Epidermal melanocyte (primary cell): ENCODE results near the gene ANKRD28.
"Not testable (repeated sequence)": the region's sequence is repeated elsewhere in the genome, so short reads cannot be mapped to it uniquely, and the experiment has no call there.

ENCODE experiments used
- DNase-seq: peaks from one replicate; pipeline ENCODE4 v3.0.0; 2011; ENCODE audit warnings: low spot score; ENCODE audit not compliant: insufficient read length

ANKRD28 gene

GRCh38 chr3:15797642-15798303 lies at the start of gene ANKRD28:
Gene ANKRD28, minus strand, starts transcription at chr3:15797979. Its CDS starts 1,458 bp downstream, at chr3:15796521.
- DNase-seq, result peak; percentile 53

- no peak for DNase-seq
Observed at GRCh38 chr3:15847239-15847638, 49.5 kb upstream of the ANKRD28 start.

DNA sequence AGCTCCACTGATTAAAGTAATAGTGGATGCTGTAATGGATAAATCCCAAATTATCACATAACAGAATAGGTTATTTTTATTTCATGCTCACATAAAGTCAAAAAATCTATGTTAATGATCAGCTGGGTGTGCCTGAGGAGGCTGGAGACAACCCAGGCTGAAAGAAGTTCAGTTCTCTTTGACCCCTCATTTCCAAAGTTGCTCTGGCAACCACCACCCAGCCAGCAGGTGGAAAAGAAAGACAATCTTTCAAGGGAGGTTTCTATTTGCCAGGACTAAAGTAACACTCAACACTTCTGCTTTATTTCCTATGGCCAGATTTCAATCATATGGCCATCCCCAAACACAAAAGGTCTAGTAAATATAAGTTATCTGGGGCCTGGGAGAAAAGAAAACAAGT lies 48.8 kb upstream of the ANKRD28 start:
- DNase-seq, result no peak

- DNase-seq, result no peak
Observed at GRCh38 chr3:15845475-15845874, 47.7 kb upstream of the ANKRD28 start.

- no peak for DNase-seq
Observed at GRCh38 chr3:15844889-15845288, 47.1 kb upstream of the ANKRD28 start.

DNA sequence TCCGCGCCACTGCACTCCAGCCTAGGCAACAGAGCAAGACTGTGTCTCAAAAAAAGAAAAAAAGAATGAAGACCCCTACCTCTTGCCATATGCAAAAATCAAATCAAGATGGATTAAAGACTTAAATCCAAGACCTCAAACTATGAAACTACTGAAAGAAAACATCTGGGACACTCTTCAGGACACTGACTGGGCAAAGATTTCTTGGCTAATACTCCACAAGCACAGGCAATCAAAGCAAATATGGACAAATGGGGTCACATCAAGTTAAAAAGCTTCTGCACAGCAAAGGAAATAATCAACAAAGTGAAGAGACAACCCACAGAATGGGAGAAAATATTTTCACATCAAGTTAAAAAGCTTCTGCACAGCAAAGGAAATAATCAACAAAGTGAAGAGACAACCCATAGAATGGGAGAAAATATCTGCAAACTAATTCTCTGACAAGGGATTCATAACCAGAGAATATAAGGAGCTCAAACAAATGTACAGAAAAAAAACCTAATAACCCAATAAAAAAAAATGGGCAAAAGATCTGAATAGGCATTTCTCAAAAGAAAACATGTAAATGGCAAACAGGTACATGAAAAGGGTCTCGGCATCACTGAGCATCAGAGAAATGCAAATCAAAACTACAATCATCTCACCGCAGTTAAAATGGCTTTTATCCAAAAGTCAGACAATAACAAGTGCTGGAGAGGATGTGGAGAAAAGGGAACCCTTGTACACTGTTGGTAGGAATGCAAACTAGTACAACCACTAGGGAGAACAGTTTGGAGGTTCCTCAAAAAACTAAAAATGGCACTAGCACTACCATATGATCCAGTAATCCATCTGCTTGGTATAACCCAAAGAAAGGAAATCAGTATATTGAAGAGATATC lies 43.6 kb upstream of the ANKRD28 start:
- not testable (repeated sequence) for DNase-seq

GRCh38 chr3:15839568-15839967 lies 41.8 kb upstream of the ANKRD28 start:
- DNase-seq, result no peak

GRCh38 chr3:15831927-15832326 lies 34.1 kb upstream of the ANKRD28 start:
- DNase-seq, result no peak

DNA sequence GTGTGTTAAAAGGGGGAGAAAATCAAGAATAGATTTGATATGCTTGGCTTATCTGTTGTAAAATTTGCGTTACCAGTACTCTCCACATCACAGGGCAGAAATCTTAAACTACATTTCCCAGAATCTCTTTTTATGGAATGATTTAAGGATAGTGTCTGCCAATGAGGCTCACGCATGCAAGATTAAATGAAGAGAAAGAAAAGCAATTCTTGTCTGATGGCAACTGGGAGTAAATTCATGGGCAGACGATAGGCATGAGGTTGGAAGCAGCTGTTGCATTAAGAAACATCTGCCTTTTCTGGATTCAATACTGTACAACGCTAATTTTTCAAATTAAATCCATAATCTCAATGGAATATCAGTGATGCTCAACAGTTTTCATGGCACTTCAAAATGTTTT lies 27.2 kb upstream of the ANKRD28 start:
- no peak for DNase-seq

- no peak for DNase-seq
Observed at GRCh38 chr3:15823092-15823491, 25.3 kb upstream of the ANKRD28 start.

DNA sequence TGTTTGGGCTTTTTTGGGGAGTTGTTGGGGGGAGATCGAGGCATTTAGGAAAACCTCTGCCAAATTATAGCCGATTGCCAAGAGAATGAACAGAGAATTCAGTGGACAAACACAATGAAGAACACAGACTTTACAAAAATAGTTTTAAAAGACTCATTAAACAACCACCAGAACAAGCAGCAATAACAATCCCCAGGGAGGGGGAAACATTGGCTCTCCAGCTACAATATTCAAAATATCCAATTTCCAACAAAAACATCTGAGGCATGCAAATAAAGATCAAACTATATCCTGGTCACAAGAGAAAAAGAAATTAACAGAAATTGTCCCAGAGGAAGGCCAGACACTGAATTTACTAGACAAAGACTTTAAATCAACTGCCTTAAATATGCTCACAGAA lies 24.5 kb upstream of the ANKRD28 start:
- no peak for DNase-seq

- no peak for DNase-seq
Observed at GRCh38 chr3:15820911-15821310, 23.1 kb upstream of the ANKRD28 start.

DNA sequence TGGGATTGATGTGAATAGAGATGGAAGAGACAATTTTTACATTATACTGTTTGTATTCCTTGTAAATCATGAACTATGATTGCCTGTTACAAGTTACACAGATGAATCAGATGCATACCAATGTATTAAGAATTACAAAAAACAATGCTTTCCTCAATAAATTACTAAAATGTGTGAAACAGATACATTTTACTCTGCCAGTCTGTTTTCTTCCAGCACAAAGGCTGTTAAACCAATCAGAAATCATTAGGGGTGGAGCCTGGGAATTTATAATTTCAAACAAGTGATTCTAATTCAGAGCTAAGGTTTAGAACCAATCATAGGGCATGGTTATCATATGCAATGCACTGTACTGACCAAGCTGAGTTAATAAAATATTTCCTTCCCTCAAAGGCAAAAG lies 21.8 kb upstream of the ANKRD28 start:
- DNase-seq, result no peak

DNA sequence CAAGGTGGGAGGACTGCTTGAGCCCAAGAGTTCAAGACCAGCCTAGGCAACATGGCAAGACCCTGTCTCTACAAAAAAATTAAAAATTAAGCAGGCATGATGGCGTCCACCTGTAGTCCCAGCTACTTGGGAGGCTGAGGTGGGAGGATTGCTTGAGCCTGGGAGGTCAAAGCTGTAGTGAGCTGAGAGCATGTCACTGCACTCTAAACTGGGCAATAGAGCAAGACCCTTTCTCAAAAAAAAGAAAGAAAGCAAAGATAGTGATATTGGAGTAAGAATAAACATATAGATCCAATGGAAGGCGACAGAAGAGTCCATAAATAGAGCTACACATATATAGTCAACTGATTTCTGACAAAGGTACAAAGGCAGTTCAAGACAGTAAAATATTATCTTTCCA lies 21.3 kb upstream of the ANKRD28 start:
- DNase-seq, result no peak

DNA sequence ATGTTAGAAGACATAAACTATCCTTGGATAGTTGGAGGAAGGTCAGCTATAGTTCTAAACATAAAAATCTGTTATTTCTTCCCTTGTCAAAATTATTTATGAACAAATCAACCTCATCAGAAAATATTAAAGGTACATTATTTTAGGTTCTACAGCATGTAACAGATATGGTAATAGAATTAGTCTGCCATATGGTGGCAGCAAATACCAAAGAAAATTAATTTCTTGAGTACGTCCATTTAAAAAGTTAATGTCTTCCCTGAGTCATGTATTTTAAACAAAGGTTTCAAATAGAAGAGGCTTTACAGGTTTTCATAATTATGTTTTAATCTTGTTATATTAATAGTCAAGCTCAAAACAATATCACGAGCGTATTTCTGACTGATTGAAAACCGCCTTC lies 17.9 kb upstream of the ANKRD28 start:
- DNase-seq, result no peak

- not testable (repeated sequence) for DNase-seq
Observed at GRCh38 chr3:15813079-15813478, 15.3 kb upstream of the ANKRD28 start.

DNA sequence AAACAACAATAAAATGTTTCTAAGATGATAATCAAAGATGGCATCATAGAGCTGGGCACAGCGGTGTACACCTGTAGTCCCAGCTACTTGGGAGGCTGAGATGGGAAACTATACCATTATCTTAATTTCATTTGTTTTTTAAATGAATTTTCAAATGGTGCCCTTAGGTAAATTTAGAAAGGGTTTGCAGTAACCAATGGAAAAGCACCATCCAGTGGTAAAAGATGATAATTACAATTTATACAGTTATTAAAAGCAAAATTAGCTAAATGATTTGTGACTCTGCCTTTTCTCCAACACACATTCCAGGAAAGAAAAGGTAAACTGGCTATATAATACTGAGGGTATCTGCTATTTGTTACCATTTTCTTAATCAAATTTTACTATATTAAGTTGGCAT lies 14.4 kb upstream of the ANKRD28 start:
- DNase-seq, result no peak

- no peak for DNase-seq
Observed at GRCh38 chr3:15810702-15811101, 12.9 kb upstream of the ANKRD28 start.

DNA sequence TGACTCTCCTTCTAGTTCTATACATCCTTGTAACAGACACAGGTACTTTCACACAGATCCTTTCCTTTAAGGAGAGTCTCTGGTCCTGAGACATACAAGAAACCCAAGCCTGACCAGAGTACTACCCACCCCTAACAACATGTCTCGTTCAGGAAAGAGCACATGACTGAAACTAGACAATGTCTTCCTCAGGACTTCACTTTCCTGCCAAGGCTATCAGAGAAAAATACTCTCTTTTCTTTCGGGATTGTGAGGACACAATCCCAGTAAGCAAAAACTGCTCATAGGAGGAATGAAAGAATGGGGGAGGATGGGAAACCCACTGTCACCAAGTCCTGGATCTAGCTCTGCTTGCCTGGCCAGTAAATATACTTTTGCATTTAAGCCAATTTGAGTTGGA lies 11.5 kb upstream of the ANKRD28 start:
- DNase-seq, result no peak

DNA sequence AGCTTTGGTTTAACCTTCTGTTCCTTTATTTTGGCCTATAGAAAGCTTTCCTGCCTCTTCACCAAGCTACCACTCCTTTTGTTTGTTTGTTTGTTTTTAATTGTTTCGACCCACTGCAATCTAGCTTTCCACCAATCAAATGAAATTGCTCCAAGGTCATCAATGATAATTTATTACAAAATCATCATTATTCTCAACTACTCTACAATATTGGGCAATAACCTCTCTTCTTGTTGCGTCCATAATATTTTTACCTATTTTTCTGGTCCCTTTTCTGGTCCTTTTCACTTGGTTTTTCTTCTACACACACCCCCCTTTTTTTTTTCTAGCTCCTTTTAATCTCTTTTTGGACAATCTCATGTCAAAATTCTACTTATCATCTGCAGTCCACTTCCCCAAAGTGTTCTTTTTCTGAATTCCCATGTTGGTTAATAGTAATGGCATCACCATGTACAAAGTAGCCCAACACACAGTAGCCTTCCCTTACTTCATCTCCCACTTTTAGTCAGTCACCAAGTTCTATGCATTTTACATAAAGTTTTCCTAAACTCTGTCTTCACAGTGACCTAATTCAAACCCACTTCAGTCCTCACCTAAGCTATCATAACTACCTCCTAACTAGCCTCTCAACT lies 11.0 kb upstream of the ANKRD28 start:
- DNase-seq, result no peak

GRCh38 chr3:15805756-15806266 lies 8.0 kb upstream of the ANKRD28 start:
- DNase-seq, result no peak

DNA sequence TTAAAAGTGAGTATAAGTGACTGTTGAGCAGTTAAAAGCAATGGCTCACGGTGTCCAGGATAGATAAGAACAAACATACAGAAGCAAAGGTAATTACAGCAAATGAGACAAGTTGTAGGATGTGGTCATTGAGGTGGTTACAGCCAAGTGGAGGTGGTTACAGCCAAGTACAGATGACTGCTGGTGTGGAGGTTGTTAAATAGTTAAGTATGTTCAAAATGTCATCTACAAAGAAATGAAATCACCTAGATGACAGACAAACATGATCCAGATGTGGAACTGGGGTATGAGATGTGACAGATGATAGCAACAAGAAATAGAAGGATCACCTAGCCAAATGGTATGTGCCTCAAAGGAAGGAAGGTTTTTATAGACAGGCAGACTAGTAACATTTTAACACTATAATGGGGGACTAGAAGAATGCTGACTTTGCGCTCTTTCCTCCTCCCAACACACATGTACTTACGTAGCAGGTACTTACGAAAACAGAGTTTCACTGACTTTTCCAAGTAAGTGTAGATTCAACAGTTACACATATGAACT lies 6.8 kb upstream of the ANKRD28 start:
- DNase-seq, result no peak
